Tibial nerve (tissue), 4 donors: Measurements from ENCODE around the gene TEX19. TPM values are rescaled to one million over a fixed set of nuclear protein-coding genes. Genes with fewer than 3 reads are reported as not detected.

Source experiments
- DNase-seq, 2 donors: peaks; one replicate each; pipeline ENCODE4 v3.0.0-alpha.2; 2019; ENCODE audit warnings: low spot score in 2 of 2
- H3K27ac ChIP-seq, 4 donors: fragments of 200-600 bp; sonication (generic) in 3 of 4; one replicate each; pipeline ENCODE4 v1.5.1; 2017 to 2019; ENCODE audit warnings: mild to moderate bottlenecking in 1 of 4
- H3K27me3 ChIP-seq, 2 donors: fragments of 200-600 bp; sonication (generic) in 1 of 2; one replicate each; pipeline versions ENCODE4 v1.5.1 to v1.6.0; 2017 to 2019
- H3K36me3 ChIP-seq, 3 donors: fragments of 200-600 bp; sonication (generic); one replicate each; pipeline ENCODE4 v1.5.1; 2018 to 2019
- H3K4me1 ChIP-seq, 4 donors: fragments of 200-600 bp; sonication (generic) in 3 of 4; one replicate each; pipeline ENCODE4 v1.5.1; 2017 to 2019
- H3K4me3 ChIP-seq, 4 donors: fragments of 200-600 bp; sonication (generic) in 3 of 4; one replicate each; pipeline ENCODE4 v1.5.1; 2017 to 2019; ENCODE audit warnings: mild to moderate bottlenecking in 1 of 4, moderate library complexity in 1 of 4
- H3K9me3 ChIP-seq, 4 donors: fragments of 200-600 bp; sonication (generic) in 3 of 4; one replicate each; pipeline ENCODE4 v1.5.1; 2017 to 2019
- EP300 ChIP-seq, 2 donors: sonication (generic); formaldehyde crosslinking; IDR thresholded peaks; one replicate each; pipeline ENCODE4 v1.6.1; 2017; ENCODE audit warnings: antibody characterized with exemption in 2 of 2, mild to moderate bottlenecking in 1 of 2
- POLR2A ChIP-seq, 2 donors: fragments of 450-650 bp; IDR thresholded peaks; one replicate each; pipeline ENCODE4 v1.6.1; 2017; ENCODE audit warnings: antibody characterized with exemption in 2 of 2, mild to moderate bottlenecking in 2 of 2, moderate library complexity in 2 of 2
- WGBS, 2 donors: methylation state at CpG; one replicate each; pipeline ENCODE4 v1.1.5; 2018; 5-methylcytosine and 5-hydroxymethylcytosine counted together
- total RNA-seq, 4 donors: library from RNA; depleted of rRNA; stranded (reverse); fragments of >200 nt; gene quantifications; one replicate each; pipeline ENCODE4 v1.1.0, GENCODE V29; 2016
- TF ChIP-seq, protein P1 (sequence below), 5 experiments: fragments of 200-600 bp in 3 of 5; fragments of 450-650 bp in 2 of 5; sonication (generic) in 3 of 5; IDR thresholded peaks; one replicate each; pipeline ENCODE4 v1.5.1; 2016 to 2019; ENCODE audit warnings: antibody characterized with exemption in 5 of 5, mild to moderate bottlenecking in 3 of 5, moderate library complexity in 2 of 5

TEX19 gene
- total RNA-seq, 4 donors from 2014 or later: not detected

- Histone ChIP-seq H3K4me3 (no peak overlapping the region), H3K9me3 (no peaks in the 10 kb centered on the region), H3K4me1 (peaks cover 0 to 52% (median 39%) of the 10 kb centered on the region in 4 donors), H3K27me3 (peaks cover 0 to 66% of the 10 kb centered on the region in 2 donors), H3K36me3 (no peaks in the 10 kb centered on the region), H3K27ac (no peak overlapping the region)
- WGBS, 2 donors: 43 to 53% methylated on average over 19 to 28 of the region's 28 CpGs
- no peak for TF ChIP-seq POLR2A (IDR thresholded peaks at IDR 0.05)
- TF ChIP-seq, protein P1, sequence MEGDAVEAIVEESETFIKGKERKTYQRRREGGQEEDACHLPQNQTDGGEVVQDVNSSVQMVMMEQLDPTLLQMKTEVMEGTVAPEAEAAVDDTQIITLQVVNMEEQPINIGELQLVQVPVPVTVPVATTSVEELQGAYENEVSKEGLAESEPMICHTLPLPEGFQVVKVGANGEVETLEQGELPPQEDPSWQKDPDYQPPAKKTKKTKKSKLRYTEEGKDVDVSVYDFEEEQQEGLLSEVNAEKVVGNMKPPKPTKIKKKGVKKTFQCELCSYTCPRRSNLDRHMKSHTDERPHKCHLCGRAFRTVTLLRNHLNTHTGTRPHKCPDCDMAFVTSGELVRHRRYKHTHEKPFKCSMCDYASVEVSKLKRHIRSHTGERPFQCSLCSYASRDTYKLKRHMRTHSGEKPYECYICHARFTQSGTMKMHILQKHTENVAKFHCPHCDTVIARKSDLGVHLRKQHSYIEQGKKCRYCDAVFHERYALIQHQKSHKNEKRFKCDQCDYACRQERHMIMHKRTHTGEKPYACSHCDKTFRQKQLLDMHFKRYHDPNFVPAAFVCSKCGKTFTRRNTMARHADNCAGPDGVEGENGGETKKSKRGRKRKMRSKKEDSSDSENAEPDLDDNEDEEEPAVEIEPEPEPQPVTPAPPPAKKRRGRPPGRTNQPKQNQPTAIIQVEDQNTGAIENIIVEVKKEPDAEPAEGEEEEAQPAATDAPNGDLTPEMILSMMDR (IDR thresholded peaks at IDR 0.05): no peak
- no peak for TF ChIP-seq EP300 (IDR thresholded peaks at IDR 0.05)
- no peak for DNase-seq
These were observed 28.5 kb upstream of the TEX19 start for GRCh38 chr17:82330322-82331239.

- H3K9me3 ChIP-seq: no peaks in the 10 kb centered on the region
- no peaks in the 10 kb centered on the region for H3K36me3 ChIP-seq
- DNase-seq: no peak
- peaks cover 0 to 66% of the 10 kb centered on the region in 2 donors for H3K27me3 ChIP-seq
- H3K27ac ChIP-seq: no peak overlapping the region
- TF ChIP-seq POLR2A (IDR thresholded peaks at IDR 0.05) (no peak), EP300 (IDR thresholded peaks at IDR 0.05) (no peak)
- TF ChIP-seq, protein P1 (IDR thresholded peaks at IDR 0.05): no peak
- 91 to 93% methylated on average over 25 of the region's 25 CpGs for WGBS, 2 donors
- no peak overlapping the region for H3K4me3 ChIP-seq
- peaks cover 0 to 59% (median 39%) of the 10 kb centered on the region in 4 donors for H3K4me1 ChIP-seq
These were observed 27.6 kb upstream of the TEX19 start for GRCh38 chr17:82331345-82331939.

DNA sequence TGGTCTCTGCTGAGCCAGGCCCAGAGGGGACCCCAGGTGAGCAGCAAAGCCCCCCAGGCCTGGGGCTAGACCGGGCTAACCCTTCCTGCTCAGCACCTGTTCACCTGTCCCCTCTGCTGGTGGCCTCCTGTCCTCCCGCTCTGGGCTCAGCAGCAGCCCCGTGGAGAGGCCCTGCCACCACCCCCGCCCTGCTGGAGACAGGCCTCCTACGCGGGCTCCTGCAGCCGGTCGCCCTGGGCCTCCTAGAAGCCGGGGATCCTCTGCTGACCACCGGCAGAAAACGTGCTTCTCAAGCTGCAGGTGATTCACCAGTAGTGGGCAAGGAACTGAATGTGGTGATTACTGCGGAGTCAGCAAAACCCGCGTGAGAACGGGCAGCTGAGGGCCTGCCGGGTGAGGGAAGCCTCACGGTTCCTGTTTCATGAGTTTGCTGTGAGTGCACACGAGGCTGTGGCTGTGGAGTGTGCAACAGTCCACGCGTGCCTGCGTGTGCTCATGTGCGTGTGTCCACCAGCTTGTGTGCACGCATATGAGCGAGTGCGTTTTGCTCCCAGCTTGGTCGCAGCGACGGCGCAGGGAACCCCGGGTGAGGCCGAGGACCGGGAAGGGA lies 26.3 kb upstream of the TEX19 start:
- no peaks in the 10 kb centered on the region for H3K9me3 ChIP-seq
- peak in 1 of 2 donors; percentile 43 for TF ChIP-seq EP300 (IDR thresholded peaks at IDR 0.05)
- TF ChIP-seq, protein P1 (IDR thresholded peaks at IDR 0.05): no peak
- peak overlapping the region in 2 of 4 donors; percentile 75 to 77 for H3K27ac ChIP-seq
- DNase-seq: no peak
- peak overlapping the region; percentile 37 to 66 (median 54) for H3K4me3 ChIP-seq
- H3K27me3 ChIP-seq: peaks cover 0 to 54% of the 10 kb centered on the region in 2 donors
- peaks cover 0 to 59% (median 39%) of the 10 kb centered on the region in 4 donors for H3K4me1 ChIP-seq
- WGBS, 2 donors: 7 to 8% methylated on average over 22 of the region's 32 CpGs
- no peaks in the 10 kb centered on the region for H3K36me3 ChIP-seq

DNA sequence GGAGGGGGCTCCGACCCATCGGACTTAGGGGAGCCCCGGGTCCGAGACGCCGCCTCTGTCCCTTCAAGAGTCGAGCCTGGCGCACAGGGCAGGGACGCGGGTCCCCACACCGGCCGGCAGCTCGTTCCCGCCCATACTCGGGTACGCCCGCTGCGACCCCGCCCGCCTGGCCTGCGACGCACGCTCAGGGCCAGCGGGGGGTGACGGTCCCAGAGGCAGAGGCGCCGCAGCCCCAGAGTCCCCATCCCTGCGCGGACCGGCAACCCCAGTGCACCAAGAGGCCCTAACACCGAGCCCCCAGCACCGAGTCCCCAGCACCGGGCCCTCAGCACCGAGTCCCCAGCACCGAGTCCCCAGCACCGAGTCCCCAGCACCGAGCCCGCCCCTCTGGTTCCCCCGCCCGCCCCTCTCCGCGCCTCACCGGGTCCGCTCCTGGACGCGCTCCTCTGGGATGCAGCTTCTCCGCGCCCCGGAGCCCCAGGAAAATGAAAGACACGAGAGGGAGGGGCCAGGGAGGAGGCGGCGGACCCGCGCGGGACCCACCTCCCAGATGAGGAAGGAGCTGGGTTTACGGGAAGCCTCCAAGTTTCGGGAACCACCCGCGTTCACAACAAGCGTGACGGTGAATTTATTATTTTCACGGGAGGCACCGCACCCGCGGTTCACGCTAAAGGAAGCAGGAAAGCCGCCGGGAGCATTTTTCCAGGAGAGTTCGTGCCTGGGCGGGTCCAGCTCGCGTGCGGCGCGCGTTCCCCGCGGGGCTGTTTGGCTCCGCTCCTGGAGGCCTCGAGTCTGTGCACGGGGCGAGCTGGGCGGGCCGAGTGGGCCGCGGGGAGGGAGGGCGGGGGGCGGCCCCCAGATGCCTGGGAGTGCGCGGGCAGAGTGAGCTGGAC lies 25.5 kb upstream of the TEX19 start, which contains the start of gene SECTM1:
Gene SECTM1, minus strand, starts transcription at position 488 of the 893 bp plus-strand sequence. CDS start 6,526 bp downstream, outside the sequence.
- no peaks in the 10 kb centered on the region for H3K9me3 ChIP-seq
- peak in 1 of 2 donors; percentile 52 for TF ChIP-seq EP300 (IDR thresholded peaks at IDR 0.05)
- no peak for TF ChIP-seq POLR2A (IDR thresholded peaks at IDR 0.05)
- no peaks in the 10 kb centered on the region for H3K36me3 ChIP-seq
- peaks cover 0 to 59% (median 39%) of the 10 kb centered on the region in 4 donors for H3K4me1 ChIP-seq
- peak; percentile 61 to 69 for DNase-seq
- 1 to 2% methylated on average over 44 to 53 of the region's 90 CpGs for WGBS, 2 donors
- peak within 1 kb of the TSS; percentile 37 to 66 (median 54) for H3K4me3 ChIP-seq
- H3K27me3 ChIP-seq: peaks cover 0 to 49% of the 10 kb centered on the region in 2 donors
- peak within 1 kb of the TSS; percentile 4 to 77 (median 65) for H3K27ac ChIP-seq
